Body of pancreas (tissue), 4 donors: ENCODE results near the gene ACYP2. TPM values are rescaled to one million over a fixed set of nuclear protein-coding genes. Genes with fewer than 3 reads are reported as not detected.

ENCODE experiments used
- ATAC-seq: fragments of 150-250 bp; one replicate; pipeline ENCODE4 v1.9.1; 2016
- DNase-seq, 4 donors: peaks; one replicate each; pipeline ENCODE4 v3.0.0-alpha.2; 2019
- H3K27ac ChIP-seq, 4 donors: fragments of 200-600 bp; sonication (generic); 1 replicate in 3 of 4; 2 replicates in 1 of 4; pipeline versions ENCODE4 v1.5.1 to v1.6.1; 2016 to 2019; ENCODE audit warnings: mild to moderate bottlenecking in 1 of 4, mixed read lengths in 1 of 4, moderate library complexity in 1 of 4
- H3K27me3 ChIP-seq, 2 donors: fragments of 200-600 bp; sonication (generic); one replicate each; pipeline ENCODE4 v1.6.0; 2016; ENCODE audit warnings: mild to moderate bottlenecking in 1 of 2
- H3K36me3 ChIP-seq, 2 donors: fragments of 200-600 bp; sonication (generic); replicated peaks in 1 of 2; 2 replicates each; pipeline ENCODE4 v1.5.1; 2016; ENCODE audit warnings: low read depth in 2 of 2; ENCODE audit not compliant: insufficient read depth in 1 of 2
- H3K4me1 ChIP-seq: fragments of 200-600 bp; sonication (generic); one replicate; pipeline ENCODE4 v1.6.0; 2016
- H3K4me3 ChIP-seq, 2 donors: fragments of 200-600 bp; sonication (generic); 1 replicate in 1 of 2; 2 replicates in 1 of 2; pipeline ENCODE4 v1.5.1; 2016 to 2019
- H3K9me3 ChIP-seq, 3 donors: fragments of 200-600 bp; sonication (generic); 1 replicate in 2 of 3; 2 replicates in 1 of 3; pipeline ENCODE4 v1.5.1; 2016
- CTCF ChIP-seq, 7 experiments: fragments of 450-650 bp in 4 of 7; fragments of 200-600 bp in 3 of 7; sonication (generic) in 3 of 7; IDR thresholded peaks; one replicate each; pipeline ENCODE4 v1.5.1; 2016 to 2019; ENCODE audit warnings: antibody characterized with exemption in 7 of 7
- POLR2A ChIP-seq, 3 donors: fragments of 450-650 bp; IDR thresholded peaks; one replicate each; pipeline ENCODE4 v1.6.1; 2016; ENCODE audit warnings: antibody characterized with exemption in 3 of 3, mild to moderate bottlenecking in 2 of 3
- WGBS, 2 donors: methylation state at CpG; one replicate each; pipeline ENCODE4 v1.1.5; 2017; 5-methylcytosine and 5-hydroxymethylcytosine counted together
- intact Hi-C: fragments of 100-400 bp; cut with DNase I; formaldehyde crosslinking; loops from one replicate; pipeline ENCODE4 v1.15.1; 2023
- total RNA-seq, 2 donors: library from RNA; depleted of rRNA; stranded (reverse); fragments of >200 nt; gene quantifications; one replicate each; pipeline ENCODE4 v1.1.0, GENCODE V29; 2016

The ACYP2 gene
- total RNA-seq, 2 donors from 2014 or later, result 2.6 to 11.2 TPM

GRCh38 chr2:54233832-54234649, 118.6 kb downstream of the ACYP2 start:
- TF ChIP-seq POLR2A (IDR thresholded peaks at IDR 0.05), result no peak
- no peak for TF ChIP-seq CTCF (IDR thresholded peaks at IDR 0.05)
- Histone ChIP-seq H3K9me3 (no peaks in the 10 kb centered on the region), H3K4me3 (no peak overlapping the region), H3K27ac (no peak overlapping the region), H3K36me3 (no peaks in the 10 kb centered on the region), H3K4me1 (no peaks in the 10 kb centered on the region), H3K27me3 (no peaks in the 10 kb centered on the region)
- ATAC-seq (no peak), DNase-seq (no peak)
- 58 to 61% methylated on average over 4 of the region's 4 CpGs for WGBS, 2 donors
- intact Hi-C loops, result no loop called here

GRCh38 chr2:54237428-54237827, 122.0 kb downstream of the ACYP2 start:
- no peak for TF ChIP-seq POLR2A (IDR thresholded peaks at IDR 0.05)
- no peak for TF ChIP-seq CTCF (IDR thresholded peaks at IDR 0.05)
- Histone ChIP-seq H3K36me3 (no peaks in the 10 kb centered on the region), H3K9me3 (no peaks in the 10 kb centered on the region), H3K27me3 (no peaks in the 10 kb centered on the region), H3K27ac (no peak overlapping the region), H3K4me3 (no peak overlapping the region), H3K4me1 (no peaks in the 10 kb centered on the region)
- DNase-seq, result no peak
- no peak for ATAC-seq
- intact Hi-C loops, result no loop called here
- 95 to 100% methylated on average over 2 of the region's 2 CpGs for WGBS, 2 donors

GRCh38 chr2:54239427-54239826, 124.0 kb downstream of the ACYP2 start:
- Histone ChIP-seq H3K27me3 (no peaks in the 10 kb centered on the region), H3K4me1 (no peaks in the 10 kb centered on the region), H3K9me3 (no peaks in the 10 kb centered on the region), H3K36me3 (no peaks in the 10 kb centered on the region), H3K27ac (no peak overlapping the region), H3K4me3 (no peak overlapping the region)
- no peak for DNase-seq
- 90 to 95% methylated on average over 1 of the region's 1 CpG for WGBS, 2 donors
- TF ChIP-seq POLR2A (IDR thresholded peaks at IDR 0.05) (no peak), CTCF (IDR thresholded peaks at IDR 0.05) (no peak)
- ATAC-seq, result no peak
- intact Hi-C loops, result no loop called here

- 61 to 78% methylated on average over 5 of the region's 5 CpGs for WGBS, 2 donors
Observed at GRCh38 chr2:54240515-54241469, 125.4 kb downstream of the ACYP2 start.

More at GRCh38 chr2:54240515-54241469, 125.4 kb downstream of the ACYP2 start:
- Histone ChIP-seq H3K4me1 (no peaks in the 10 kb centered on the region), H3K27ac (no peak overlapping the region), H3K36me3 (no peaks in the 10 kb centered on the region), H3K27me3 (no peaks in the 10 kb centered on the region), H3K4me3 (no peak overlapping the region), H3K9me3 (no peaks in the 10 kb centered on the region)
- DNase-seq (peak in 1 of 4 donors; percentile 22), ATAC-seq (no peak)
- intact Hi-C loops, result no loop called here
- TF ChIP-seq CTCF (IDR thresholded peaks at IDR 0.05) (no peak), POLR2A (IDR thresholded peaks at IDR 0.05) (no peak)
